SU-DHL-6 (cell line): Measurements from ENCODE around the gene BEGAIN.

Experiments used
- H2AFZ ChIP-seq: fragments of 200-600 bp; sonication (generic); 2 replicates; pipeline ENCODE4 v1.6.1; 2014; ENCODE audit warnings: low read depth, mild to moderate bottlenecking, moderate library complexity, mixed read lengths, antibody characterized with exemption, low read length; ENCODE audit not compliant: severe bottlenecking
- H3F3A ChIP-seq: fragments of 200-600 bp; shearing (Covaris generic); 2 replicates; pipeline ENCODE4 v1.6.0; 2016; ENCODE audit warnings: antibody characterized with exemption, mild to moderate bottlenecking; ENCODE audit not compliant: insufficient read depth
- H3K27ac ChIP-seq: fragments of 200-600 bp; sonication (generic); 2 replicates; pipeline ENCODE4 v1.5.1; 2016; ENCODE audit warnings: low read depth, mild to moderate bottlenecking, low read length, moderate library complexity, mixed read lengths
- H3K27me3 ChIP-seq: fragments of 200-600 bp; sonication (generic), shearing (Covaris generic); 2 replicates; pipeline ENCODE4 v1.6.0; 2014; ENCODE audit warnings: mild to moderate bottlenecking, low read length
- H3K36me3 ChIP-seq: fragments of 200-600 bp; sonication (generic); 2 replicates; pipeline ENCODE4 v1.6.1; 2014; ENCODE audit warnings: mild to moderate bottlenecking, low read length, mixed read lengths
- H3K4me2 ChIP-seq: fragments of 300-600, 200-600 bp; shearing (Covaris generic), sonication (generic); 2 replicates; pipeline ENCODE4 v1.6.0; 2014; ENCODE audit warnings: low read length, low read depth, mild to moderate bottlenecking; ENCODE audit not compliant: poor library complexity, severe bottlenecking
- H3K4me3 ChIP-seq: fragments of 200-600 bp; sonication (generic); 2 replicates; pipeline ENCODE4 v1.5.1; 2014; ENCODE audit warnings: antibody characterized with exemption, low read length, mild to moderate bottlenecking, mixed read lengths; ENCODE audit not compliant: insufficient read depth, poor library complexity, severe bottlenecking
- H3K79me2 ChIP-seq: fragments of 200-600 bp; sonication (generic); 2 replicates; pipeline ENCODE4 v1.6.1; 2014; ENCODE audit warnings: mild to moderate bottlenecking, low read length, moderate library complexity; ENCODE audit not compliant: insufficient read depth
- H3K9ac ChIP-seq: fragments of 200-600 bp; sonication (generic); 2 replicates; pipeline ENCODE4 v1.7.0; 2014; ENCODE audit warnings: mild to moderate bottlenecking, low read length
- H3K9me2 ChIP-seq: fragments of 200-600 bp; sonication (generic); replicated peaks from 2 replicates; pipeline ENCODE4 v1.6.1; 2014; ENCODE audit warnings: low read length; ENCODE audit not compliant: insufficient read depth
- H3K9me3 ChIP-seq: fragments of 200-600 bp; sonication (generic); 2 replicates; pipeline ENCODE4 v1.6.1; 2014; ENCODE audit warnings: low read length, mixed read lengths; ENCODE audit not compliant: insufficient read depth
- H4K20me1 ChIP-seq: fragments of 200-600 bp; sonication (generic); 2 replicates; pipeline ENCODE4 v1.6.1; 2014; ENCODE audit warnings: low read depth, mild to moderate bottlenecking, antibody characterized with exemption, low read length, moderate library complexity, mixed read lengths
- CTCF ChIP-seq: fragments of 200-600 bp; sonication (generic); IDR thresholded peaks from one replicate; pipeline ENCODE4 v1.5.1; 2017; ENCODE audit warnings: antibody characterized with exemption, mild to moderate bottlenecking, low read length, moderate library complexity; ENCODE audit not compliant: insufficient read depth, poor library complexity, severe bottlenecking
- EZH2phosphoT487 ChIP-seq: fragments of 200-600 bp; sonication (generic), shearing (Covaris generic); conservative IDR thresholded peaks from 2 replicates; pipeline ENCODE4 v1.6.1; 2018; ENCODE audit warnings: mild to moderate bottlenecking, antibody characterized with exemption, low read length, moderate library complexity, mixed read lengths

Gene BEGAIN

GRCh38 chr14:100592972-100593371 is 5.8 kb upstream of the BEGAIN start:
- no peaks in the 10 kb centered on the region for H3K9me3 ChIP-seq
- no peaks in the 10 kb centered on the region for H3F3A ChIP-seq
- H3K4me3 ChIP-seq: no peak overlapping the region
- H4K20me1 ChIP-seq: no peaks in the 10 kb centered on the region
- no peaks in the 10 kb centered on the region for H3K27me3 ChIP-seq
- H3K4me2 ChIP-seq: no peak overlapping the region
- H2AFZ ChIP-seq: no peak overlapping the region
- H3K79me2 ChIP-seq: no peaks in the 10 kb centered on the region
- H3K36me3 ChIP-seq: no peaks in the 10 kb centered on the region
- H3K9ac ChIP-seq: no peak overlapping the region
- no peak for TF ChIP-seq EZH2phosphoT487
- no peak for TF ChIP-seq CTCF
- H3K9me2 ChIP-seq: no peaks in the 10 kb centered on the region
- no peak overlapping the region for H3K27ac ChIP-seq

GRCh38 chr14:100592461-100592891 is 5.3 kb upstream of the BEGAIN start:
- H2AFZ ChIP-seq: no peak overlapping the region

GRCh38 chr14:100591453-100592371 is 4.5 kb upstream of the BEGAIN start:
- H3K79me2 ChIP-seq: no peaks in the 10 kb centered on the region
- TF ChIP-seq EZH2phosphoT487 (no peak), CTCF (no peak)
- no peaks in the 10 kb centered on the region for H3K36me3 ChIP-seq
- H3K4me2 ChIP-seq: no peak overlapping the region
- H3K9me3 ChIP-seq: no peaks in the 10 kb centered on the region
- no peak overlapping the region for H3K27ac ChIP-seq
- H3K9ac ChIP-seq: no peak overlapping the region
- H4K20me1 ChIP-seq: no peaks in the 10 kb centered on the region
- H3F3A ChIP-seq: no peaks in the 10 kb centered on the region
- H3K27me3 ChIP-seq: no peaks in the 10 kb centered on the region
- H3K9me2 ChIP-seq: no peaks in the 10 kb centered on the region
- no peak overlapping the region for H3K4me3 ChIP-seq
- H2AFZ ChIP-seq: no peak overlapping the region

More at GRCh38 chr14:100592461-100592891, 5.3 kb upstream of the BEGAIN start:
- Histone ChIP-seq H3K27ac (no peak overlapping the region), H3K9me3 (no peaks in the 10 kb centered on the region), H3K9me2 (no peaks in the 10 kb centered on the region), H4K20me1 (no peaks in the 10 kb centered on the region), H3K4me2 (no peak overlapping the region), H3K27me3 (no peaks in the 10 kb centered on the region), H3F3A (no peaks in the 10 kb centered on the region), H3K79me2 (no peaks in the 10 kb centered on the region), H3K36me3 (no peaks in the 10 kb centered on the region), H3K9ac (no peak overlapping the region), H3K4me3 (no peak overlapping the region)
- no peak for TF ChIP-seq EZH2phosphoT487
- TF ChIP-seq CTCF: no peak
